ENCODE measurements around the gene CDC14A. TPM values are rescaled to one million over a fixed set of nuclear protein-coding genes. Genes with fewer than 3 reads are reported as not detected.

The CDC14A gene
- total RNA-seq, 1 experiment from 2014 or later, result 24.7 TPM

- no peak for DNase-seq
- Histone ChIP-seq H4K20me1 (ENCODE audit: insufficient read depth, low read depth, low read length) (no peaks in the 10 kb centered on the region), H3K9me3 (ENCODE audit: low read length) (no peaks in the 10 kb centered on the region), H3K27me3 (ENCODE audit: low read length) (no peaks in the 10 kb centered on the region), H3K9me2 (replicated peaks; ENCODE audit: insufficient read depth, low read length) (no peaks in the 10 kb centered on the region), H3K4me3 (ENCODE audit: low read length) (no peak overlapping the region), H3K9ac (ENCODE audit: low read length) (no peak overlapping the region), H3K36me3 (ENCODE audit: insufficient read depth, low read length) (no peaks in the 10 kb centered on the region), H3K4me2 (ENCODE audit: low read depth, low read length, poor library complexity, severe bottlenecking) (no peak overlapping the region), H2AFZ (ENCODE audit: low read length) (no peak overlapping the region), H3K4me1 (ENCODE audit: low read length) (no peaks in the 10 kb centered on the region), H3K79me2 (ENCODE audit: low read length) (no peaks in the 10 kb centered on the region), H3K27ac (ENCODE audit: low read length) (no peak overlapping the region)
Measured at GRCh38 chr1:100567062-100567461, 214.8 kb downstream of the CDC14A start.

Other genes starting within 250 kb of the CDC14A start
- 8.4 and 14.8 TPM in 2 replicates for gene SASS6, start 219.6 kb upstream of the CDC14A start, total RNA-seq (2014; rRNA removed; shearing (Covaris generic); ENCODE audit: low replicate concordance)
- gene TRMT13, start 219.3 kb upstream of the CDC14A start, total RNA-seq (2014; rRNA removed; shearing (Covaris generic); ENCODE audit: low replicate concordance), result 39.3 and 71.1 TPM in 2 replicates
- gene LRRC39, start 174.2 kb upstream of the CDC14A start, total RNA-seq (2014; rRNA removed; shearing (Covaris generic); ENCODE audit: low replicate concordance), result 3.5 and 5.2 TPM in 2 replicates
- gene DBT, start 102.7 kb upstream of the CDC14A start, total RNA-seq (2014; rRNA removed; shearing (Covaris generic); ENCODE audit: low replicate concordance), result 7.3 and 13.1 TPM in 2 replicates
- gene RTCA, start 86.3 kb upstream of the CDC14A start, total RNA-seq (2014; rRNA removed; shearing (Covaris generic); ENCODE audit: low replicate concordance), result 59.5 and 77.0 TPM in 2 replicates
- not detected in 2 replicates for gene GPR88, start 185.6 kb downstream of the CDC14A start, total RNA-seq (2014; rRNA removed; shearing (Covaris generic); ENCODE audit: low replicate concordance)